Progenitor cell of endocrine pancreas (in vitro differentiated cells): ENCODE results near the gene KCNQ1. TPM values are rescaled to one million over a fixed set of nuclear protein-coding genes. Genes with fewer than 3 reads are reported as not detected.

Experiments used
- DNase-seq: peaks from one replicate; pipeline ENCODE4 v3.0.0; 2021; ENCODE audit warnings: low spot score; ENCODE audit not compliant: unreplicated experiment
- H3K27ac Mint-ChIP-seq: 2 replicates; pipeline ENCODE4 v1.8.0; 2021; ENCODE audit warnings: mild to moderate bottlenecking, moderate library complexity, mixed read lengths
- H3K27me3 Mint-ChIP-seq: 2 replicates; pipeline ENCODE4 v1.8.0; 2021; ENCODE audit warnings: mixed read lengths
- H3K36me3 Mint-ChIP-seq: 2 replicates; pipeline ENCODE4 v1.8.0; 2022; ENCODE audit warnings: mixed read lengths; ENCODE audit not compliant: insufficient read depth
- H3K4me1 Mint-ChIP-seq: 2 replicates; pipeline ENCODE4 v1.8.0; 2021; ENCODE audit warnings: low read depth, mixed read lengths
- H3K4me3 Mint-ChIP-seq: 2 replicates; pipeline ENCODE4 v1.8.0; 2021; ENCODE audit warnings: low read depth, mild to moderate bottlenecking, moderate library complexity, mixed read lengths
- H3K9me3 Mint-ChIP-seq: 2 replicates; pipeline ENCODE4 v1.8.0; 2021; ENCODE audit warnings: low read depth, mixed read lengths
- total RNA-seq: library from RNA; stranded (reverse); gene quantifications from 2 replicates; pipeline ENCODE4 v1.2.1, GENCODE V29; 2021
- TF ChIP-seq, protein P1 (sequence below): fragments of 200-600 bp; sonication (generic); IDR thresholded peaks from one replicate; pipeline ENCODE4 v1.5.0; 2021; ENCODE audit warnings: antibody characterized with exemption, mild to moderate bottlenecking; ENCODE audit not compliant: unreplicated experiment

KCNQ1 gene
- total RNA-seq, 1 donor from 2014 or later: 3.3 TPM

- peaks cover 16% of the 10 kb centered on the region for H3K4me1 Mint-ChIP-seq
- no peaks in the 10 kb centered on the region for H3K9me3 Mint-ChIP-seq
- peak; percentile 56 for DNase-seq
- H3K4me3 Mint-ChIP-seq: peak overlapping the region; percentile 45
- H3K27ac Mint-ChIP-seq: peak overlapping the region; percentile 91
- H3K27me3 Mint-ChIP-seq: peaks cover 4% of the 10 kb centered on the region
- TF ChIP-seq, protein P1, sequence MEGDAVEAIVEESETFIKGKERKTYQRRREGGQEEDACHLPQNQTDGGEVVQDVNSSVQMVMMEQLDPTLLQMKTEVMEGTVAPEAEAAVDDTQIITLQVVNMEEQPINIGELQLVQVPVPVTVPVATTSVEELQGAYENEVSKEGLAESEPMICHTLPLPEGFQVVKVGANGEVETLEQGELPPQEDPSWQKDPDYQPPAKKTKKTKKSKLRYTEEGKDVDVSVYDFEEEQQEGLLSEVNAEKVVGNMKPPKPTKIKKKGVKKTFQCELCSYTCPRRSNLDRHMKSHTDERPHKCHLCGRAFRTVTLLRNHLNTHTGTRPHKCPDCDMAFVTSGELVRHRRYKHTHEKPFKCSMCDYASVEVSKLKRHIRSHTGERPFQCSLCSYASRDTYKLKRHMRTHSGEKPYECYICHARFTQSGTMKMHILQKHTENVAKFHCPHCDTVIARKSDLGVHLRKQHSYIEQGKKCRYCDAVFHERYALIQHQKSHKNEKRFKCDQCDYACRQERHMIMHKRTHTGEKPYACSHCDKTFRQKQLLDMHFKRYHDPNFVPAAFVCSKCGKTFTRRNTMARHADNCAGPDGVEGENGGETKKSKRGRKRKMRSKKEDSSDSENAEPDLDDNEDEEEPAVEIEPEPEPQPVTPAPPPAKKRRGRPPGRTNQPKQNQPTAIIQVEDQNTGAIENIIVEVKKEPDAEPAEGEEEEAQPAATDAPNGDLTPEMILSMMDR: peak; percentile 37
- H3K36me3 Mint-ChIP-seq: peaks cover 5% of the 10 kb centered on the region
Observed at GRCh38 chr11:2886191-2886894, 441.5 kb downstream of the KCNQ1 start.

- Mint-ChIP-seq H3K4me1 (peaks cover 18% of the 10 kb centered on the region), H3K9me3 (no peaks in the 10 kb centered on the region), H3K36me3 (peaks cover 5% of the 10 kb centered on the region), H3K4me3 (no peak overlapping the region), H3K27ac (peak overlapping the region; percentile 91), H3K27me3 (peaks cover 4% of the 10 kb centered on the region)
- TF ChIP-seq, protein P1: no peak
- DNase-seq: no peak
Observed at GRCh38 chr11:2886936-2887335, 442.1 kb downstream of the KCNQ1 start.

- peaks cover 16% of the 10 kb centered on the region for H3K4me1 Mint-ChIP-seq
- TF ChIP-seq, protein P1: no peak
Observed at GRCh38 chr11:2887515-2888195, 442.8 kb downstream of the KCNQ1 start.

DNA sequence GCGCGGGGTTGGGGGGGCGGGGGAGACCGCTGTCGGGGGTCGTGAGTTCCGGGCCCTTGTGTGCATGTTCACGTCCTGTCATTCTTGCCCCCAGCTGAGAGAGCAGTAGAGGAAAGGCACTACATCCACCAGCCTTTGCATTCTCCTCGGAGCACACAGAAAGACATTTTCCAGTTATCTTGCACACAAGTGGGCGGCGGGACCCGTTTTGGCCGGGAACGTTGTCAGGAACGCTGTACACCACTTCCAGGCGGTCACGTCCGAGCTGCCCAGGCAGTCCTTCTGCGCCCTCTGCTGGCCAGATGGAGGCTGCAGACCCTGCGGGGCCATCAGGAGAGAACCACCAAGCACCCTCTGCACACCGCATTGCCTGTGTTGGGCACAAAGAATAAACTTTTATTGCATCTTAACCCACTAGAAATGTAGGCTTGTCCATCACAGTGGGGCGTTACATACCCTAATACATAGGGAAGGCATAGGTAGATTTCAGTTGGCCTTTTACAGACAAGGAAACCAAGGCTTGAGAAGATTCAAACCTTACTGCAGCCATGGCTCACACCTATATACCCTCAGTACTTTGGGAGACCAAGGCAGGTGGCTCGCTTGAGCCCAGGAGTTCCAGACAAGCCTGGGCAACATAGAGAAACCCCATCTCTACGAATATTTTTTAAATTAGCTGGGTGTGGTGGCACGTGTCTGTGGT, 443.6 kb downstream of the KCNQ1 start:
- TF ChIP-seq, protein P1: peak; percentile 99
- H3K4me1 Mint-ChIP-seq: peaks cover 9% of the 10 kb centered on the region
- H3K4me3 Mint-ChIP-seq: no peak overlapping the region
- peak; percentile 88 for DNase-seq
- no peaks in the 10 kb centered on the region for H3K27me3 Mint-ChIP-seq
- no peaks in the 10 kb centered on the region for H3K36me3 Mint-ChIP-seq
- no peak overlapping the region for H3K27ac Mint-ChIP-seq
- H3K9me3 Mint-ChIP-seq: no peaks in the 10 kb centered on the region

More at GRCh38 chr11:2887515-2888195, 442.8 kb downstream of the KCNQ1 start:
- no peaks in the 10 kb centered on the region for H3K9me3 Mint-ChIP-seq
- peaks cover 5% of the 10 kb centered on the region for H3K36me3 Mint-ChIP-seq
- no peak for DNase-seq
- H3K27ac Mint-ChIP-seq: peak overlapping the region; percentile 69
- peaks cover 4% of the 10 kb centered on the region for H3K27me3 Mint-ChIP-seq
- no peak overlapping the region for H3K4me3 Mint-ChIP-seq
